NCI-H82 treated with DMSO at 0.1 percent for 48 hours (cell line): Measurements from ENCODE around the gene ARHGAP5.

Experiments used
- DNase-seq: peaks from one replicate; lab custom pipeline; 2025; ENCODE audit not compliant: unreplicated experiment; lab: John Stamatoyannopoulos, UW

Gene ARHGAP5

GRCh38 chr14:32205554-32205953 lies 128.4 kb downstream of the ARHGAP5 start:
- no peak for DNase-seq

- DNase-seq = no peak
Measured at GRCh38 chr14:32205984-32206383, 128.9 kb downstream of the ARHGAP5 start.

- DNase-seq = no peak
Measured at GRCh38 chr14:32206552-32206951, 129.4 kb downstream of the ARHGAP5 start.

GRCh38 chr14:32208490-32208889 lies 131.4 kb downstream of the ARHGAP5 start:
- DNase-seq = no peak
